ENCODE measurements around the gene NRF1.

Gene NRF1

DNA sequence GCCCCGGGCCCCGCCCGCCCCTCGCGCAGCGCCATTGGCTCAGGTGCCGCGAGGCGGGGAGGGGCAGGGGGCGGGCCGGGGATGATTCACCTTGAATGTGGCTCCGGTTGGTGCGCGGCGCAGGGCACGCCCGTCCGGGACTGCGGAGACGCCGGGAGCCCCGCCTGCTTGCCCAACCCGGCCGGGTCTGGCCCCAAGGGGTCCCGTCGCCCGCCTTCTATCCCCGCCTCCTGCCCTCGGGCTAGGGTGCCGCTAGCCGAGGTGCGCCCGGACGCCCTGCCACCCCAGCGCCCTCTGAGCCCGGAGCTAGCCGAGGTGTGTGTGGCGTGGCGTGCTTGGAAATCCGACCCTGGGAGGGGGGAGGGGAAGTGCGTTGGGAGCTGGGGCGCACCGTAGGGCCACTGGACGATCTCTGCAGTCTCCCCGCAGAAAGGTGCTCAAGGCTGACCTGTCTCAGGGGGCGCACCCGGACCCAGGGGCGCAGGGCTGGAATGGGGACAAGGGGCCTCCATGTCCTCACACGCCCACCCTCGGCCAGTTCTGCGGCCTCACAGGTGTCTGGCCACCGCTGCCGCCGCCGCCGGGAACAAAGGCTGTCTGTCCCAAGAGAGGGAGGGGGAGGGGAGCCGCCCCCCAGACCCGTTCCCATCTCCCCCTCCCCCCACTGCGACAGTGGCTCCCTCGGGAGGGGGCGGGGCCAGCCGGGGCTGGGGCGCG is 168.9 kb downstream of the NRF1 start:
- DNase-seq (ENCODE audit: extremely low read depth, low read depth) = no peak
- TF ChIP-seq, protein P1, sequence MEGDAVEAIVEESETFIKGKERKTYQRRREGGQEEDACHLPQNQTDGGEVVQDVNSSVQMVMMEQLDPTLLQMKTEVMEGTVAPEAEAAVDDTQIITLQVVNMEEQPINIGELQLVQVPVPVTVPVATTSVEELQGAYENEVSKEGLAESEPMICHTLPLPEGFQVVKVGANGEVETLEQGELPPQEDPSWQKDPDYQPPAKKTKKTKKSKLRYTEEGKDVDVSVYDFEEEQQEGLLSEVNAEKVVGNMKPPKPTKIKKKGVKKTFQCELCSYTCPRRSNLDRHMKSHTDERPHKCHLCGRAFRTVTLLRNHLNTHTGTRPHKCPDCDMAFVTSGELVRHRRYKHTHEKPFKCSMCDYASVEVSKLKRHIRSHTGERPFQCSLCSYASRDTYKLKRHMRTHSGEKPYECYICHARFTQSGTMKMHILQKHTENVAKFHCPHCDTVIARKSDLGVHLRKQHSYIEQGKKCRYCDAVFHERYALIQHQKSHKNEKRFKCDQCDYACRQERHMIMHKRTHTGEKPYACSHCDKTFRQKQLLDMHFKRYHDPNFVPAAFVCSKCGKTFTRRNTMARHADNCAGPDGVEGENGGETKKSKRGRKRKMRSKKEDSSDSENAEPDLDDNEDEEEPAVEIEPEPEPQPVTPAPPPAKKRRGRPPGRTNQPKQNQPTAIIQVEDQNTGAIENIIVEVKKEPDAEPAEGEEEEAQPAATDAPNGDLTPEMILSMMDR (IDR thresholded peaks at IDR 0.05; ENCODE audit: low read depth, low read length, missing control alignments) = no peak
- peak overlapping the region; percentile 42 for H3K4me3 ChIP-seq (replicated peaks; ENCODE audit: low read depth, low read length)

GRCh38 chr7:129780974-129781927 is 169.7 kb downstream of the NRF1 start:
- DNase-seq (ENCODE audit: extremely low read depth, low read depth) = no peak
- TF ChIP-seq, protein P1 (IDR thresholded peaks at IDR 0.05; ENCODE audit: low read depth, low read length, missing control alignments) = no peak
- peak overlapping the region; percentile 42 for H3K4me3 ChIP-seq (replicated peaks; ENCODE audit: low read depth, low read length)

DNA sequence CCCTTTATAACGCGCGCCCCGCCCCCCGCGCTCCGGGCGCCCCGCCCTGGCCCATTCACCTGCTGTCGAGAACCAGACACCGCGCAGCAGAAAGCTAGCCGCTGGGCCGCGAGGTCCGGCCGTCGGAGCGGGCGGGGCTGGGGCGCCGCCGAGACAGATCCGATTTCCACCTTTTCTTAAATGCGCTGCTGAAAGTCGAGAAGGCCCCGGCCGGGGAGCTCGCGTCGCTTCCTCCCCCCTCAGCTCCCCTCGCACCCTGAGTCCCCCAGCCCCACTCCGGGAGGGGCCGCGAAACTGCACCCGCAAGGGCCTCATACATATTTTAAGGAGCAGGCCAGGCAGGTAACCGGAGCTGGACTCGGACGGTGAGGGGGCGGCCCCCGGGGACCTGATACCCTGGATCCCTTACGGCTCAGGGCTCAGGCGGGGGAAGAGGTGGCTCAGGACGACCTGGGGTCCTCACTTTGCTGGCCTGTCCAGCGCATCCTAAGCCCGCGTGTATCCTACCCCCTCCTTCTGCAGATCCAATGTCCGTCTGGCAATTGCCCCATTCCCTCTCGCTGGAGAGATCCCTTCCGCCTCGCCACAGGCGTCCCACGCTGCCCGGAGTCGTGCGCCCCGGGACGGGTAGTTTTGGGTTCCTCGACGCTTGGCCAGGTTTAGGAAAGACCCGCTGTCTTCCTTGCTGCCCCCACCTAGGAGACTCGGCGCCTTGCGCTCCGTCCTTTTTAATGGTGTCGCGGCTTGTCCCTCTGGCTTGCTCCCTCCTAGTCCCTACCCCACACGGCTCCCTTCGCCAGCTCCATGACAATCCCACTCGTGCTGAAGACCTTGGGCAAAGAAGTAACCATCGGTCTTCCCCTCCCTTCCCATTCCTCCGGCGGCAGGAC is 170.7 kb downstream of the NRF1 start:
- no peak overlapping the region for H3K4me3 ChIP-seq (replicated peaks; ENCODE audit: low read depth, low read length)
- TF ChIP-seq, protein P1 (IDR thresholded peaks at IDR 0.05; ENCODE audit: low read depth, low read length, missing control alignments) = no peak
- no peak for DNase-seq (ENCODE audit: extremely low read depth, low read depth)

DNA sequence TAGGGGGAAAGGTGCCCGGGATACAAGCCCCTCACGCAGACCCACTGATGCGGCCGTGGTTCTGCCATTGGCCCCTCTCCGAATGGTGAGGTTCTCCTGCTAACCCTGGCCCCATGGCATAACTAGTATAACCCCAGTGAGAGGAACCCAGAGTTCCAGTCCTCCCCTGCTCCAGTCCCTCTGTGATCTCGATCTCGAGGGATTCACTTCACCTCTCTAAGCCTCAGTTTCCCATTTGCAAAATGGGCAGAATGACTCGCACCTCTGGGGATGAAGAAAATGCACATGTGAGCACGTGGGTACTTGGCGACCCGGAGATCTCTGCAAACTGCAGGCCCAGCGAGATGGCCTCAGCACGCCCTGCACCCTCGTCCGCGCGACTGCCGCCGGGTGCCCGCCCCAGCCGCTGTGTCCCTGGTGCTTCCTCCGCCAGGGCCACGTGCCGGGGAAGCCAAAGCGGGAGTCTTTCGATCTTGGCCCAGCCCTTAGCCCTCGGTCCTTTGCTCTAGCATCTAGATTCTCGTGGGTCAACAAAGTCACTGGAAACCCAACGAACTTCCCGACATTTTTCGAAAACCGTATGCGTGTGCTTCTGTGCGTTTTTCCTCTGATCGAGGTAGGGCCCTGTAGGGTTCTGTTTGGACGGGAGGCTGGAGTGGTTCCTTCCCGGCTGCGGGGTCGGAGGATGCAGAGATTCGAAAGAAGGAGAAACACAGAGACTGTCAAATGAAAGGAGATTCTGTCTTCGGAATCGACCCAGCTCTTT is 171.5 kb downstream of the NRF1 start:
- TF ChIP-seq, protein P1 (IDR thresholded peaks at IDR 0.05; ENCODE audit: low read depth, low read length, missing control alignments) = no peak
- H3K4me3 ChIP-seq (replicated peaks; ENCODE audit: low read depth, low read length) = no peak overlapping the region
- no peak for DNase-seq (ENCODE audit: extremely low read depth, low read depth)

DNA sequence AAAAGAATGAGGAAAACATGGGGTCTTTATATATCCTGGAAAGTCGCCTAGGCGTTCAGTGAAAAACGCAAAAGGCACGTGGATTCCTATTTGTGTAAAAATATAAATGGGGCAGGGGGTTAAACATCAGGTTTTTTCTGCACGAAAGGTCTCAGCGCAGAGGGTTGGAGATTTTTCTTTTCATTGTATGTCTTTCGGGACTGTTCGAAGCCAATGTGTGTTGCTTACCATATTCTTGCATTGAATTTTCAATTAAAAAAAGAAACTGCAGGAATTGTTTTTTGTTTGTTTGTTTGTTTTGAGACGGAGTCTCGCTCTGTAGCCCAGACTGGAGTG is 172.0 kb downstream of the NRF1 start:
- DNase-seq (ENCODE audit: extremely low read depth, low read depth) = no peak

More for the DNA sequence above, 172.0 kb downstream of the NRF1 start:
- H3K4me3 ChIP-seq (replicated peaks; ENCODE audit: low read depth, low read length) = no peak overlapping the region
- TF ChIP-seq, protein P1 (IDR thresholded peaks at IDR 0.05; ENCODE audit: low read depth, low read length, missing control alignments) = no peak
